HG03520 (cell line): ENCODE results near the gene TAF11L13.
"Not testable (repeated sequence)": the region's sequence is repeated elsewhere in the genome, so short reads cannot be mapped to it uniquely, and the experiment has no call there.

Experiments
- ATAC-seq: cut with Tn5 transposase; IDR thresholded peaks from one replicate; pipeline ENCODE4 v1.9.1; 2021; ENCODE audit warnings: mild to moderate bottlenecking, moderate library complexity; ENCODE audit not compliant: unreplicated experiment

Gene TAF11L13

DNA sequence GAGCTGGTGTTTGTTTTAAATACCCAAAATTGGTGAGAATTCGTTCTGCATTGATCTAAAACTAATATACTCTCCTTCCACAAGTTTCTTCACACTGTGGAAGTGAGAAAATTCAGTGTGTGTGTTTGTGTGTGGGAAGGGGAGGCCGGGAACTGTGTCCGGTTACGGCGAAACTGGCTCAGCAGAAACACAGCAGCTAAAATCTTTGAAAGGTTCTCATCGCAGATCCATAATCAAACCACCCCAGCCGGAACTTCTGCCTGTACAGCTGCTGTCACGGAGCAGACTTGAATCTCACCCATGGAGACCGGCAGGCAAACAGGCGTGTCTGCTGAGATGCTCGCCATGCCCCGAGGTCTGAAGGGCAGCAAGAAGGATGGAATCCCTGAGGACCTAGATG, at the start of gene TAF11L13:
TSS of gene TAF11L13 (plus strand) at position 301 of the 400 bp plus-strand sequence.
- ATAC-seq = not testable (repeated sequence)

DNA sequence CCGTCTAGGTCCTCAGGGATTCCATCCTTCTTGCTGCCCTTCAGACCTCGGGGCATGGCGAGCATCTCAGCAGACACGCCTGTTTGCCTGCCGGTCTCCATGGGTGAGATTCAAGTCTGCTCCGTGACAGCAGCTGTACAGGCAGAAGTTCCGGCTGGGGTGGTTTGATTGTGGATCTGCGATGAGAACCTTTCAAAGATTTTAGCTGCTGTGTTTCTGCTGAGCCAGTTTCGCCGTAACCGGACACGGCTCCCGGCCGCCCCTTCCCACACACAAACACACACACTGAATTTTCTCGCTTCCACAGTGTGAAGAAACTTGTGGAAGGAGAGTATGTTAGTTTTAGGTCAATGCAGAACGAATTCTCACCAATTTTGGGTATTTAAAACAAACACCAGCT, 46.2 kb upstream of the TAF11L13 start, which contains the start of gene TAF11L7:
TSS of gene TAF11L7 (minus strand) at position 101 of the 400 bp plus-strand sequence.
- not testable (repeated sequence) for ATAC-seq

DNA sequence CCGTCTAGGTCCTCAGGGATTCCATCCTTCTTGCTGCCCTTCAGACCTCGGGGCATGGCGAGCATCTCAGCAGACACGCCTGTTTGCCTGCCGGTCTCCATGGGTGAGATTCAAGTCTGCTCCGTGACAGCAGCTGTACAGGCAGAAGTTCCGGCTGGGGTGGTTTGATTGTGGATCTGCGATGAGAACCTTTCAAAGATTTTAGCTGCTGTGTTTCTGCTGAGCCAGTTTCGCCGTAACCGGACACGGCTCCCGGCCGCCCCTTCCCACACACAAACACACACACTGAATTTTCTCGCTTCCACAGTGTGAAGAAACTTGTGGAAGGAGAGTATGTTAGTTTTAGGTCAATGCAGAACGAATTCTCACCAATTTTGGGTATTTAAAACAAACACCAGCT, 41.0 kb upstream of the TAF11L13 start, which contains the start of gene TAF11L8:
TSS of gene TAF11L8 (minus strand) at position 101 of the 400 bp plus-strand sequence.
- not testable (repeated sequence) for ATAC-seq

- not testable (repeated sequence) for ATAC-seq
Observed at GRCh38 chr5:17594255-17594654, 37.6 kb upstream of the TAF11L13 start, which contains the start of gene TAF11L9. Gene TAF11L9, minus strand, starts transcription at chr5:17594394.

DNA sequence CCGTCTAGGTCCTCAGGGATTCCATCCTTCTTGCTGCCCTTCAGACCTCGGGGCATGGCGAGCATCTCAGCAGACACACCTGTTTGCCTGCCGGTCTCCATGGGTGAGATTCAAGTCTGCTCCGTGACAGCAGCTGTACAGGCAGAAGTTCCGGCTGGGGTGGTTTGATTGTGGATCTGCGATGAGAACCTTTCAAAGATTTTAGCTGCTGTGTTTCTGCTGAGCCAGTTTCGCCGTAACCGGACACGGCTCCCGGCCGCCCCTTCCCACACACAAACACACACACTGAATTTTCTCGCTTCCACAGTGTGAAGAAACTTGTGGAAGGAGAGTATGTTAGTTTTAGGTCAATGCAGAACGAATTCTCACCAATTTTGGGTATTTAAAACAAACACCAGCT, 34.2 kb upstream of the TAF11L13 start, which contains the start of gene TAF11L10:
TSS of gene TAF11L10 (minus strand) at position 101 of the 400 bp plus-strand sequence.
- not testable (repeated sequence) for ATAC-seq

DNA sequence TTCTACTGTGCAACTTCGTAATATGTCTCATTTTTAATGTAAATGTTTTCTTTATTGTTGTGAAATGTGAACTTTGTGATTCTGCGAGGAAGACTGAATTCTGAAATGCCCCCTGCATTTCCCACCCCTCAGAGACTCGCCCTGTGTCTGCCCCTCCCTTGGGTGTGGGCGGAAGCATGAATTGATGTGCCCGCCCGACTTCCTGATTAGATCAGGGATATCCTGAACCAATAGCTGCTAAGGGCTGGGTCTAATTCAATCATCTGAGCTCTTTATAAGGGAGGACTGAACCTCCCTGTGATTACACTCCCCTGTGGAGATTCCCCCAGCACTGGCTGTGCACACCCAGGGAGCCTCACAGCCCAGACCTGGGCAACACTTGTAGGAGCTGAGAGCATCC, 28.0 kb upstream of the TAF11L13 start, which contains the start of gene TAF11L11:
TSS of gene TAF11L11 (plus strand) at position 304 of the 400 bp plus-strand sequence.
- ATAC-seq = not testable (repeated sequence)

DNA sequence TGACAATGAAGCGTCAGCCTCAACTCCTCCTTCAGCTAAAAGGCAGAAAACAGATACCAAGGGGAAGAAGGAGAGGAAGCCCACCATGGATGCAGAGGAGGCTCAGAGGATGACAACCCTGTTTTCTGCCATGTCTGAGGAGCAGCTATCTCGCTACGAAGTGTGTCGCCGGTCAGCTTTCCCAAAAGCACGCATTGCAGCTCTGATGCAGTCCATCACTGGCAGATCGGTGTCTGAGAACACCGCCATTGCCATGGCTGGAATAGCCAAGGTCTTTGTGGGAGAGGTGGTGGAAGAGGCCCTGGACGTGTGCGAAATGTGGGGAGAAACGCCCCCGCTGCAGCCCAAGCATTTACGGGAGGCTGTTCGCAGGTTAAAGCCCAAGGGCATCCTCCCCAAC, 26.9 kb upstream of the TAF11L13 start:
- ATAC-seq = no peak

DNA sequence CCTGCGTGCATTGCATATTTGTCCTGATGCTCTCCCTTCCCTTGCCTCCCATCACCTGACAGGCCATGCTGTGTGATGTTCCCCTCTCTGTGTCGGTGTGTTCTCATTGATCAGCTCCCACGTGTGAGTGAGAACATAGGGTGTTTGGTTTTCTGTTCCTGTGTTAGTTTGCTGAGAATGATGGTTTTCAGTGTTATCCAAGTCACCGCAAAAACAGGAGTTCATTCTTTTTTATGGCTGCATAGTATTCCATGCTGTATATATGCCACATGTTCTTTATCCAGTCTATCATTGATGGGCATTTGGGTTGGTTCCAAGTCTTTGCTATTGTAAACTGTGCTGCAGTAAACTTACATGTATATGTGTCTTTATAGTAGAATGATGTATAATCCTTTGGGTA, 24.4 kb upstream of the TAF11L13 start:
- ATAC-seq = not testable (repeated sequence)

GRCh38 chr5:17610092-17610491, 21.8 kb upstream of the TAF11L13 start, which contains the start of gene TAF11L12:
Gene TAF11L12, plus strand, starts transcription at chr5:17610392.
- not testable (repeated sequence) for ATAC-seq

GRCh38 chr5:17614872-17615605, 16.8 kb upstream of the TAF11L13 start:
- ATAC-seq = no peak

- ATAC-seq = no peak
Observed at GRCh38 chr5:17619354-17619753, 12.5 kb upstream of the TAF11L13 start.

GRCh38 chr5:17620627-17621026, 11.3 kb upstream of the TAF11L13 start:
- ATAC-seq = no peak

DNA sequence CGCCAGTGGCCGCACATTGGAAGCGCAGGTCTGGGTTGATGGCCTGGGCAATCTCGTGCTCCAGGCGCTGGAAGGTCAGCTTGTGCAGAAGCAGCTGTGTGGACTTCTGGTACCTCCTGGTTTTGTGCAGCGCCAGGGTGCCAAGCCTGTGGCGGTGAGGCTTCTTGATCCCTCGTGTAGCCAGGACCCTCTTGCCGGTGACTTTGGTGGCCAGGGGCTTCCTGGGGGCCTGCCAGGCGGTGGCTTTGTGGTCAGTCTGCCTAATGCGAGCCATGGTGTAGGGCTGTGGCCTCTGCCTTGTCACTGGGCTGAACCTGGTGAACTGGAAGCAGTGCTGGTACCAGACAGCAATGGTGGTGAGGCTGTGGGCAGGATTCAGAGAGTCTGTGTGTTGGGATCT, 6.2 kb upstream of the TAF11L13 start:
- ATAC-seq = no peak

GRCh38 chr5:17634160-17634559, 2.3 kb downstream of the TAF11L13 start, which contains the start of gene TAF11L14:
Gene TAF11L14, plus strand, starts transcription at chr5:17634460.
- ATAC-seq = no peak

- ATAC-seq = not testable (repeated sequence)
Observed at GRCh38 chr5:17649232-17649631, 17.3 kb downstream of the TAF11L13 start.

GRCh38 chr5:17655201-17655759, 23.4 kb downstream of the TAF11L13 start:
- ATAC-seq = not testable (repeated sequence)

DNA sequence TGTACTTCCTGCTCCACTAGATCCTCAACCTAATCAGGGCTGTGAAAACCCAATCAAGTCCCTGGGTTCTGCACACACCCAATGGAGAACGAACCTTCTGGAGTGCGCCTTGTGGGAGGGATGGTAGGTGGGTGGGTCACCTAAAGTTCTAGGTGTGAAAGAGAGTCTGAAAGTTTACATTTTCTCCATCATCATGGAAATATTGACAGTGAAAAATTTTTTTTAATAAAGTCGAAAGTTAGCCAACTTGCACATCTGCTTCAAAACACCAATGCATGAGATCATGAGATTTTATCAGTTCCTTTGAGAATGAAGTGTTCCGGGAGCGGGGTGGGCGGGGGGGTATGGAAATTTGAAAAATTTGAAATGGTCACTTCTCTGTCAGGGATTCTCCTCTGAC, 24.0 kb downstream of the TAF11L13 start:
- ATAC-seq = no peak

DNA sequence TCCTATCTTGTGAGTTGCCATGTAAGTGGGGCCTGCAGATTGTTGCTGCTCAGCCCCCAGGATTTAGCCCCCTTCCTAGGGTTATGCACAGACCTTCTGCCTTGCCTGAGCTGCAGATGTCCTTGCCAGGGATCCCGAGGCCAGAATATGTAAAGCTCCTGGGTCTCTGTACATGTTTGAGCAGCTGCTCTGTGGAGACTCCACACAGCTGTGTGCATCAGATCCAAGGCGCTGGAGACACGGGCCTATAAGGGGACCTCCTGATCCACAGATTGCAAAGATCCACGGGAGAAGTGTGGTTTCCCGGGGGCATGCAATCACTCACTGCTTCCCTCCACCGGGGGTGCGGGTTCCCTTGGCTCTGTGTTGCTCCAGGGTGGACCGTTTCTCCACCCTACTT, 31.3 kb downstream of the TAF11L13 start:
- no peak for ATAC-seq

DNA sequence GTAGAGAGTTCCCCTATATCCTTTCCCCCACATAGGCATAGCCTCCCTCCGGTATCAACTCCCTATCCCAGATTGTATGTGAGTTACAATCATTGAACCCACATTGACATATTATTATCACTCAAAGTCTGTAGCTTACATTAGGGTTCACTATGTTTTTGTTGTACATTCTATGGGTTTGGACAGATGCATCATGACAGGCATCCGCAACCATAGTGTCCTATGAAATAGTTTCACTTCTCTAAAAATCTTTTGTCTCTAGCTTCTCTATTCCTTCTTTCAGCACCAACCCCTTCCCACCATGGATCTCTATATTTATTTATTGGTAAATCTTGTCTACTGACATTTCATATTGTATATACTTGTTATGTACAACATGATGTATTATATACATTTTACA, 33.9 kb downstream of the TAF11L13 start:
- ATAC-seq = no peak

GRCh38 chr5:17666726-17667235, 34.9 kb downstream of the TAF11L13 start:
- no peak for ATAC-seq

DNA sequence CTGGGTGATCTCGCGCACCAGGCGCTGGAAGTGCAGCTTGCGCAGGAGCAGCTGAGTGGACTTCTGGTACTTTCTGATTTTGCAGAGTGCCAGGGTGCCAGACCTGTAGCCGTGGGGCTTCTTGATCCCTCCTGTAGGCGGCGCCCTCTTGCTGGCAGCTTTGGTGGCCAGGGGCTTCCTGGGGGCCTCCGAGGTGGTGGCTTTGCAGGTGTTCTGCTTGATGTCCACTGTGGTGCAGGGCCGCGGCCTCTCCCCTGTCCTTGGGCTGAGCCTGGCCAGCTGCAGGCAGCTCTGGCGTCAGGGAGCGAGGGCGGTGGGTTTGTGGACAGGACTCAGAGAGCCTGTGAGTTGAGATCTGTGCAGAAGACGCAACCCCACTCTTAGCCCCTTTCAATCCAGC, 38.5 kb downstream of the TAF11L13 start:
- no peak for ATAC-seq
